D721Med (cell line): ENCODE results near the gene ZFYVE27.

Experiments
- DNase-seq: peaks from one replicate; pipeline ENCODE4 v3.0.0; 2011; ENCODE audit warnings: low spot score; ENCODE audit not compliant: insufficient read length
- FAIRE-seq: peaks from 2 replicates; lab custom pipeline; 2011; peaks lifted over from hg19 to GRCh38; lab: Jason Lieb, UNC
- CTCF ChIP-seq: IDR thresholded peaks from 2 replicates; pipeline ENCODE4 v1.5.1; 2012; ENCODE audit warnings: mild to moderate bottlenecking, control low read depth; ENCODE audit not compliant: insufficient read depth; ENCODE audit errors: missing control alignments

Gene ZFYVE27

DNA sequence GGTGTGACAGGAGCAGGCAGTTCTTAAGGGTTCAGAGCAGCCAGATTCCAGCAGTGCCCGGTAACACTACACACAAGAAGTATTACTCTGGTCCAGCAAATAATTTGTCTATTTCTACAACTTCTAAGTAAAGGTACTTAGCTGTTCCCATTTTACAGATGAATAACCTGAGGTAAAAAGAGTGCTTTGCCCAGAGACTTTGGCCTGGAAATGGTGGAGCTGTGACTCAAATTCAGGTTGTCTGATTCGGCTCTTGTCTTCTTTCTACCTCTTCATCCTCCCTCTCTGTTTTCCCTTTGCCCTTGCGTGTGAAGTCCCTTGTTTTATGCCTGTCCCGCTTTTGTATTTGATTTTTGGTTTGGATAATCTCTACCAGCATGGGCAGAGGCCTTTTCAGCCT lies 17.8 kb downstream of the ZFYVE27 start:
- DNase-seq (no peak), FAIRE-seq (no peak)
- TF ChIP-seq CTCF = no peak

DNA sequence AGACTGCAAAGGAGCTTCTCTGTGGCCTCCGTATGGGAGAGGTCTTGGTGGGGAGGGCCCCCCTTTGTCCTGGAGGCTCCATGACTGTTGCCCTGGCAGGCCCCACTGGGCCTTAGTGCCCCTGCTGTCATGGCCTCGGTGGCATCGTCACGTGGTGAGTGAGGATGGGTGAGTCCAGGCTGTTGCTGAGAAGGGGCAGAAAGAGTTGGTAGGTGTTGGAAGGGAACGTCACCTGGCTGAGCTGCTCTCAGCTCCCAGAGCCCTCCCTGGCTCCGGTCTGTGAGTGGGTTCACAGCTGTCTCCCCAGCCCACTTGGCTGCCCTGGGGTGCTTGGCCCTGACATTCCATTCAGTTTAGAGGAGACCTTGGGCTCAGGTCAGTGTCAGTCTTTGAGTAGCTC lies 18.8 kb downstream of the ZFYVE27 start:
- FAIRE-seq (no peak), DNase-seq (no peak)
- TF ChIP-seq CTCF = no peak

DNA sequence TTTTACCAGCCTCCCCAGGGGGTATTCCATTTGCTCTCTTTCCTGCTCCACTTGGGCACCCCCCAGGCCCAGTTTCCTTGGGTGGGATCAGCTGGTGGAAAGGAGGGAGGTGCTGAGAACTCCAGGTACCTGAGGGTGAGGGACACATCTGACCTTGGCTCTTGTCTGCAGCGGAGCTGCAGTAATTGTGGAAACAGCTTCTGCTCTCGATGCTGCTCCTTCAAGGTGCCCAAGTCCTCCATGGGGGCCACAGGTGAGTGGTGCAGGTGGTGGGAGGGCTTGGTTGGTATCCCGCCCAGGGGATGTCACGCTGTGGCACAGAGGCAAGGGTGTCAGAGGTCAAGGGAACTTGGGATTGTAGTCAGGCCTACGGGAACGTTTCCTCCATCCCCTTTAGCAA lies 20.5 kb downstream of the ZFYVE27 start:
- TF ChIP-seq CTCF = no peak
- DNase-seq (no peak), FAIRE-seq (no peak)

- no peak for FAIRE-seq
- TF ChIP-seq CTCF = peak; percentile 75
- DNase-seq = peak; percentile 89
Observed at GRCh38 chr10:97759158-97759887, 22.4 kb downstream of the ZFYVE27 start.

DNA sequence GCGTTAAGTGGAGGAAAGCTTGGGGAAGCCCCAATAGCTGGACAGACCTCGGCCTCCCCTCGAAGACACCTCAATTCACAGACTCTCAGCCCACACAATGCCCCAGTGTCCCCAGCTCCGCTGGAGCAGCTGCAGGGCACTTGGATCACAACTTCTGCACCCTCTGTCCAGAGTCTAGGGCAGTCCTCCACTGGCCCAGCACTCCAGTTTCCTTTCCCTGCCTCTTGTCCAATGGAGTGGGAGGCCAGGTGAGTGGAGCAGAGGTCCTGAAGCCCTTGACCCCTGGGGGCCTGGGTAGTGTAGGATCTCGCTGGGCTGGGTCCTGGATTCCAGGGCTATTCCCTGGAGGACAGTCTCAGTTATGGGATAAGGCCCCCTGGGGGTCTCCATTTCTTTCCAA lies 23.0 kb downstream of the ZFYVE27 start:
- DNase-seq (no peak), FAIRE-seq (no peak)
- TF ChIP-seq CTCF = no peak

GRCh38 chr10:97760461-97761257 lies 23.7 kb downstream of the ZFYVE27 start:
- DNase-seq (no peak), FAIRE-seq (no peak)
- TF ChIP-seq CTCF = no peak
